Spleen (tissue), 11 donors: ENCODE data around the gene ADM. TPM values are rescaled to one million over a fixed set of nuclear protein-coding genes. Genes with fewer than 3 reads are reported as not detected.

ENCODE experiments used
- DNase-seq: peaks from one replicate; pipeline ENCODE4 v3.0.0-alpha.2; 2020
- H3K27ac ChIP-seq, 8 donors: fragments of 200-600 bp; sonication (generic) in 7 of 8; 1 replicate in 4 of 8; 2 replicates in 4 of 8; pipeline versions ENCODE4 v1.5.0 to v1.8.0; 2016 to 2021; ENCODE audit warnings: inconsistent platforms in 4 of 8, mild to moderate bottlenecking in 4 of 8, moderate library complexity in 1 of 8
- H3K27me3 ChIP-seq, 7 donors: fragments of 200-600 bp; sonication (generic) in 6 of 7; replicated peaks in 1 of 7; 1 replicate in 4 of 7; 2 replicates in 3 of 7; pipeline versions ENCODE4 v1.5.0 to v1.8.0; 2016 to 2021; ENCODE audit warnings: inconsistent platforms in 3 of 7, mild to moderate bottlenecking in 1 of 7
- H3K36me3 ChIP-seq, 6 donors: fragments of 200-600 bp; sonication (generic) in 5 of 6; 1 replicate in 4 of 6; 2 replicates in 2 of 6; pipeline versions ENCODE4 v1.5.0 to v1.8.0; 2016 to 2021; ENCODE audit warnings: inconsistent platforms in 2 of 6
- H3K4me1 ChIP-seq, 6 donors: fragments of 200-600 bp; sonication (generic) in 5 of 6; 1 replicate in 3 of 6; 2 replicates in 3 of 6; pipeline versions ENCODE4 v1.5.0 to v1.8.0; 2016 to 2021; ENCODE audit warnings: inconsistent platforms in 3 of 6
- H3K4me3 ChIP-seq, 8 donors: fragments of 200-600 bp; sonication (generic) in 7 of 8; 1 replicate in 4 of 8; 2 replicates in 4 of 8; pipeline versions ENCODE4 v1.5.0 to v1.8.0; 2016 to 2021; ENCODE audit warnings: inconsistent platforms in 4 of 8, mild to moderate bottlenecking in 4 of 8, moderate library complexity in 2 of 8
- H3K9me3 ChIP-seq, 8 donors: fragments of 200-600 bp; sonication (generic) in 7 of 8; 1 replicate in 4 of 8; 2 replicates in 4 of 8; pipeline versions ENCODE4 v1.5.0 to v1.8.0; 2016 to 2021; ENCODE audit warnings: inconsistent platforms in 4 of 8
- CTCF ChIP-seq, 11 experiments: fragments of 200-600 bp in 7 of 11; fragments of 450-650 bp in 4 of 11; sonication (generic) in 4 of 11; IDR thresholded peaks in 8 of 11; conservative IDR thresholded peaks in 3 of 11; 1 replicate in 7 of 11; 2 replicates in 4 of 11; pipeline versions ENCODE4 v1.4.0 to v1.8.0; 2016 to 2021; ENCODE audit warnings: antibody characterized with exemption in 11 of 11, inconsistent platforms in 4 of 11, mild to moderate bottlenecking in 1 of 11
- POLR2A ChIP-seq, 3 donors: fragments of 450-650 bp; IDR thresholded peaks; one replicate each; pipeline ENCODE4 v1.5.1; 2017; ENCODE audit warnings: antibody characterized with exemption in 3 of 3, mild to moderate bottlenecking in 1 of 3
- POLR2AphosphoS5 ChIP-seq, 3 donors: sonication (generic); formaldehyde crosslinking; IDR thresholded peaks; one replicate each; pipeline ENCODE4 v1.5.1; 2017; ENCODE audit warnings: antibody characterized with exemption in 3 of 3
- WGBS, 5 donors: extraction: QIAGEN DNeasy Blood & Tissue Kit in 3 of 5; methylation state at CpG; one replicate each; pipeline versions ENCODE4 v1.1.5 to v1.1.7; 2013 to 2018; 5-methylcytosine and 5-hydroxymethylcytosine counted together
- intact Hi-C: fragments of 100-400 bp; cut with DNase I; formaldehyde crosslinking; loops from one replicate; pipeline ENCODE4 v1.15.0; 2023; ENCODE audit warnings: low total_unique reads
- polyA plus RNA-seq, 3 donors: library from polyadenylated mRNA; stranded (reverse); fragments of 200-250 nt; gene quantifications; one replicate each; pipeline ENCODE4 v1.2.1, GENCODE V29; 2013
- total RNA-seq, 7 donors: library from RNA; depleted of rRNA in 3 of 7; stranded (reverse); fragments of >200 nt in 3 of 7; fragmentation: NEBNext Ultra II Directional in 4 of 7; extraction: Animal tissue kit (Norgen Biotek cat#: 25700) in 4 of 7; gene quantifications; one replicate each; pipeline versions ENCODE4 v1.1.0 to v1.2.1, GENCODE V29; 2016 to 2021
- donor health status: healthy with polysubstance abuse.
- donor health status: DM: no; HTN: no; CAD: no; lungs with moderate emphysema.
- donor health status: DM: no; HTN: no; CAD: no.
- donor health status: Bipolar disorder and iron deficiency.
- donor health status: healthy.
- donor health status: DM: no; HTN: no; CAD: no.
- donor health status: DM: yes; HTN: yes; CAD: no.

Gene ADM
- total and polyA plus RNA-seq, 10 donors, result 5.2 to 88.0 (median 34.6) TPM

GRCh38 chr11:10268746-10269488 lies 36.0 kb upstream of the ADM start:
- Histone ChIP-seq H3K4me3 (no peak overlapping the region), H3K27me3 (no peaks in the 10 kb centered on the region), H3K36me3 (no peaks in the 10 kb centered on the region), H3K27ac (no peak overlapping the region), H3K9me3 (peaks cover 0 to 3% (median 0%) of the 10 kb centered on the region in 8 donors), H3K4me1 (peaks cover 0 to 7% (median 0%) of the 10 kb centered on the region in 6 donors)
- no peak for DNase-seq
- 60 to 79% (median 70%) methylated on average over 5 of the region's 5 CpGs for WGBS, 5 donors
- intact Hi-C loops, result no loop called here
- TF ChIP-seq POLR2A (IDR thresholded peaks at IDR 0.05) (no peak), CTCF (IDR thresholded peaks at IDR 0.05 in 8 of 11, conservative IDR thresholded peaks at IDR 0.05 in 3 of 11) (no peak), POLR2AphosphoS5 (IDR thresholded peaks at IDR 0.05) (no peak)

GRCh38 chr11:10272132-10272531 lies 32.7 kb upstream of the ADM start:
- peaks cover 0 to 20% (median 0%) of the 10 kb centered on the region in 6 donors for H3K4me1 ChIP-seq
- no peaks in the 10 kb centered on the region for H3K36me3 ChIP-seq
- TF ChIP-seq POLR2AphosphoS5 (IDR thresholded peaks at IDR 0.05), result no peak
- TF ChIP-seq POLR2A (IDR thresholded peaks at IDR 0.05), result no peak
- TF ChIP-seq CTCF (IDR thresholded peaks at IDR 0.05 in 8 of 11, conservative IDR thresholded peaks at IDR 0.05 in 3 of 11), result no peak
- no peak for DNase-seq
- no peaks in the 10 kb centered on the region for H3K27me3 ChIP-seq
- 69 to 94% (median 91%) methylated on average over 3 to 11 of the region's 11 CpGs for WGBS, 5 donors
- no peak overlapping the region for H3K4me3 ChIP-seq
- no peak overlapping the region for H3K27ac ChIP-seq
- intact Hi-C loops, result no loop called here
- H3K9me3 ChIP-seq, result no peaks in the 10 kb centered on the region

- TF ChIP-seq CTCF (IDR thresholded peaks at IDR 0.05 in 8 of 11, conservative IDR thresholded peaks at IDR 0.05 in 3 of 11) (no peak), POLR2AphosphoS5 (IDR thresholded peaks at IDR 0.05) (no peak), POLR2A (IDR thresholded peaks at IDR 0.05) (no peak)
- no peak overlapping the region for H3K27ac ChIP-seq
- intact Hi-C loops, result no loop called here
- no peak for DNase-seq
- no peak overlapping the region for H3K4me3 ChIP-seq
- H3K27me3 ChIP-seq, result no peaks in the 10 kb centered on the region
- peaks cover 0 to 20% (median 0%) of the 10 kb centered on the region in 6 donors for H3K4me1 ChIP-seq
- no peaks in the 10 kb centered on the region for H3K9me3 ChIP-seq
- no peaks in the 10 kb centered on the region for H3K36me3 ChIP-seq
These were observed 31.1 kb upstream of the ADM start for GRCh38 chr11:10273738-10274137.

- intact Hi-C loops, result no loop called here
- H3K4me1 ChIP-seq, result peaks cover 0 to 20% (median 0%) of the 10 kb centered on the region in 6 donors
- H3K36me3 ChIP-seq, result no peaks in the 10 kb centered on the region
- no peak overlapping the region for H3K27ac ChIP-seq
- no peaks in the 10 kb centered on the region for H3K27me3 ChIP-seq
- no peak for TF ChIP-seq POLR2A (IDR thresholded peaks at IDR 0.05)
- WGBS, 5 donors, result 47 to 73% (median 56%) methylated on average over 1 of the region's 1 CpG
- DNase-seq, result no peak
- no peaks in the 10 kb centered on the region for H3K9me3 ChIP-seq
- no peak overlapping the region for H3K4me3 ChIP-seq
These were observed 30.1 kb upstream of the ADM start for GRCh38 chr11:10274726-10275125.
